Sciatic nerve (tissue), 1 donor: ENCODE data around the gene EDEM2. TPM values are rescaled to one million over a fixed set of nuclear protein-coding genes. Genes with fewer than 3 reads are reported as not detected.

Experiments
- total RNA-seq: library from RNA; stranded (reverse); fragmentation: NEBNext Ultra II Directional; extraction: Animal tissue kit (Norgen Biotek cat#: 25700); gene quantifications from one replicate; pipeline ENCODE4 v1.2.1, GENCODE V29; 2021
- donor health status: DM: no; HTN: no; CAD: no.

EDEM2 gene
- total RNA-seq, 1 donor from 2014 or later = 15.4 TPM

Other genes with a start within 250 kb of the EDEM2 start
- 17.5 TPM for gene GSS, start 191.5 kb downstream of the EDEM2 start, total RNA-seq
- gene MYH7B, start 191.5 kb downstream of the EDEM2 start, total RNA-seq = 5.6 TPM
- gene TRPC4AP, start 54.5 kb downstream of the EDEM2 start, total RNA-seq = 50.4 TPM
- 24.0 TPM for gene PROCR, start 24.7 kb upstream of the EDEM2 start, total RNA-seq
- gene MMP24, start 79.4 kb upstream of the EDEM2 start, total RNA-seq = 0.49 TPM
- 71.6 TPM for gene MMP24OS, start 130.8 kb upstream of the EDEM2 start, total RNA-seq
- gene EIF6, start 137.4 kb upstream of the EDEM2 start, total RNA-seq = 66.9 TPM
- not detected for gene FAM83C, start 145.1 kb upstream of the EDEM2 start, total RNA-seq